ENCODE data around the gene UST. TPM values are rescaled to one million over a fixed set of nuclear protein-coding genes. Genes with fewer than 3 reads are reported as not detected.

The UST gene
- total and polyA plus RNA-seq, 2 donors (not counting 1 experiment from before 2014, with no cell fraction given), result 7.3 to 16.9 TPM

DNA sequence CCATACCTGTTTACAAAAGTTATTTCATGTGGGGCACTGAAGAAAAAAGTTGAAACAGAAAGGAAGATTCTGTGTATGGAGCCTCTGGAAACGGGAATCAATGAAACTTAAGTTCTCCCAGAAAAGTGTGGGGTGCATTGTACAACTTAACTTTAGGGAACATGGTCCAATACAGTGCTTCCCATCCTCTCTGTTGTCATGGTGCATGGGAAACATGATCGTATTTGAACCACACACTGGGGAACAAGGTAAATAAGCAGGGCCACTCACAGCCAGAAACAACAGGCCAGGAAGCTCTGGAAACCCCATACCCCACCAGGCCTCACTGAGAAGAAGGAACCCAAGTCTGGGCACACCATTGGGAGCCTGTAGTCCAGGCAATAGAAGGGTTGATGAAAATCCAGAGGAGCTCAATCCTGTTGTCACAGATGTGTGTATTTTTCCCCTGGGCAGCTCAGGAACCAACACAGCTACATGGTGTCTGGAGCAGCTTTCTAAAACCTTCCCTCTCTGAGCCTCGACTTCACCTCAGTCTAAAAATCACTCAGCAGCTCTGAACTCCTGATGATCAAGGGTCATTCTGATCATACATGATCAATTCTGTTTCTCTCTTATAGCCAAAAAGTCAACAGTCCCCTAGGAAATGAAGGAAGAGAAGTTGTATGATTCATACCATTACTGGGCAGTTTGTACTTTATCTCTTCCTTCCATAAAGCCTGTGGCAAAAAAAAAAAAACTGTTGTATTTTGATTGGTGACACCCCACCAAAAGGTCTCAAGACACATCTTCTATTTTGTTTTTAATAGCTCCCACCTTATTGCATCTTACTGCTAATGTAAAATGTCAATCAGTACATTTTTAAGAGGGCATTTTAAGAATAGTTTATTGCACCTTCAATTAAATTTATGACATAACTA, 372.2 kb downstream of the UST start:
- WGBS (ENCODE audit: insufficient coverage), result 68% methylated on average over 2 of the region's 3 CpGs
- no peak for ATAC-seq (ENCODE audit: low read depth)
- intact Hi-C loops (cut with micrococcal nuclease), result no loop called here

More for the DNA sequence above, 372.2 kb downstream of the UST start:
- H3K4me3 ChIP-seq (ENCODE audit: control extremely low read depth in 1 of 5, extremely low read depth in 1 of 5, insufficient read depth in 1 of 5, low read depth in 2 of 5, low read length in 4 of 5), result no peak overlapping the region
- Mint-ChIP-seq H3K9me3 (ENCODE audit: insufficient read depth) (no peaks in the 10 kb centered on the region), H3K27me3 (no peaks in the 10 kb centered on the region), H3K4me3 (no peak overlapping the region), H3K27ac (no peak overlapping the region), H3K4me1 (peaks cover 14% of the 10 kb centered on the region)
- no peaks in the 10 kb centered on the region for H3K9me3 ChIP-seq (ENCODE audit: control extremely low read depth in 1 of 3, control insufficient read depth in 2 of 3, insufficient read depth in 1 of 3, low read length in 2 of 3)
- H3K4me1 ChIP-seq (ENCODE audit: control insufficient read depth in 2 of 2, insufficient read depth in 2 of 2, low read length in 2 of 2), result peaks cover 4 to 10% of the 10 kb centered on the region in 2 donors
- ChIA-PET CTCF (interaction anchor here (1.8 kb wide), 1 partner anchor 37 kb away, joined by 3 read pairs; no protein-coding TSS in a partner anchor), POLR2A (no interaction called here)
- H4K20me1 ChIP-seq (ENCODE audit: control insufficient read depth, insufficient read depth, low read length, poor library complexity, severe bottlenecking), result no peaks in the 10 kb centered on the region
- H3K79me2 ChIP-seq (ENCODE audit: control insufficient read depth, insufficient read depth, low read length), result no peaks in the 10 kb centered on the region
- no peak overlapping the region for H3K9ac ChIP-seq (ENCODE audit: low read length)
- H3K27me3 ChIP-seq (replicated peaks in 1 of 4; ENCODE audit: control extremely low read depth in 1 of 4, control insufficient read depth in 3 of 4, insufficient read depth in 4 of 4, low read length in 3 of 4), result peaks cover 0 to 4% (median 0%) of the 10 kb centered on the region in 4 experiments
- H3K36me3 ChIP-seq (replicated peaks in 1 of 2; ENCODE audit: control extremely low read depth in 1 of 2, control insufficient read depth in 1 of 2, extremely low read depth in 1 of 2, insufficient read depth in 2 of 2, low read length in 1 of 2), result no peaks in the 10 kb centered on the region
- H3K27ac ChIP-seq (ENCODE audit: low read length in 2 of 2), result no peak overlapping the region
- H3K4me2 ChIP-seq (replicated peaks; ENCODE audit: low read depth, low read length, poor library complexity, severe bottlenecking), result no peak overlapping the region
- no peak for TF ChIP-seq EZH2 (IDR thresholded peaks at IDR 0.05; ENCODE audit: borderline replicate concordance, insufficient read depth, low read depth, low read length, poor library complexity, severe bottlenecking)
- TF ChIP-seq, protein P1, sequence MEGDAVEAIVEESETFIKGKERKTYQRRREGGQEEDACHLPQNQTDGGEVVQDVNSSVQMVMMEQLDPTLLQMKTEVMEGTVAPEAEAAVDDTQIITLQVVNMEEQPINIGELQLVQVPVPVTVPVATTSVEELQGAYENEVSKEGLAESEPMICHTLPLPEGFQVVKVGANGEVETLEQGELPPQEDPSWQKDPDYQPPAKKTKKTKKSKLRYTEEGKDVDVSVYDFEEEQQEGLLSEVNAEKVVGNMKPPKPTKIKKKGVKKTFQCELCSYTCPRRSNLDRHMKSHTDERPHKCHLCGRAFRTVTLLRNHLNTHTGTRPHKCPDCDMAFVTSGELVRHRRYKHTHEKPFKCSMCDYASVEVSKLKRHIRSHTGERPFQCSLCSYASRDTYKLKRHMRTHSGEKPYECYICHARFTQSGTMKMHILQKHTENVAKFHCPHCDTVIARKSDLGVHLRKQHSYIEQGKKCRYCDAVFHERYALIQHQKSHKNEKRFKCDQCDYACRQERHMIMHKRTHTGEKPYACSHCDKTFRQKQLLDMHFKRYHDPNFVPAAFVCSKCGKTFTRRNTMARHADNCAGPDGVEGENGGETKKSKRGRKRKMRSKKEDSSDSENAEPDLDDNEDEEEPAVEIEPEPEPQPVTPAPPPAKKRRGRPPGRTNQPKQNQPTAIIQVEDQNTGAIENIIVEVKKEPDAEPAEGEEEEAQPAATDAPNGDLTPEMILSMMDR (IDR thresholded peaks at IDR 0.05), result no peak
- no peak overlapping the region for H2AFZ ChIP-seq (ENCODE audit: insufficient read depth, low read depth, low read length, poor library complexity, severe bottlenecking)
- no peak for DNase-seq
